Loucy (cell line): Measurements from ENCODE around the gene PAK4.
"Not testable (repeated sequence)": the region's sequence is repeated elsewhere in the genome, so short reads cannot be mapped to it uniquely, and the experiment has no call there.

Source experiments
- H2AFZ ChIP-seq: fragments of 200-600 bp; sonication (generic); 2 replicates; pipeline ENCODE4 v1.6.0; 2016; ENCODE audit warnings: antibody characterized with exemption, mild to moderate bottlenecking, low read length, moderate library complexity
- H3F3A ChIP-seq: fragments of 200-600 bp; 2 replicates; pipeline ENCODE4 v1.6.0; 2016; ENCODE audit warnings: antibody characterized with exemption, low read depth, mild to moderate bottlenecking
- H3K27me3 ChIP-seq: fragments of 200-600 bp; sonication (generic); 2 replicates; pipeline ENCODE4 v1.6.1; 2014; ENCODE audit warnings: low read length, mild to moderate bottlenecking; ENCODE audit not compliant: insufficient read depth, poor library complexity, severe bottlenecking
- H3K36me3 ChIP-seq: fragments of 200-600 bp; sonication (generic); 2 replicates; pipeline ENCODE4 v1.6.1; 2016; ENCODE audit warnings: low read length; ENCODE audit not compliant: insufficient read depth
- H3K4me1 ChIP-seq: fragments of 200-600 bp; sonication (generic); 2 replicates; pipeline ENCODE4 v1.5.1; 2014; ENCODE audit warnings: low read length, mild to moderate bottlenecking; ENCODE audit not compliant: insufficient read depth, poor library complexity, severe bottlenecking
- H3K4me2 ChIP-seq: fragments of 200-600 bp; sonication (generic); 2 replicates; pipeline ENCODE4 v1.6.0; 2014; ENCODE audit warnings: antibody characterized with exemption, low read length, low read depth, mild to moderate bottlenecking; ENCODE audit not compliant: poor library complexity, severe bottlenecking
- H3K4me3 ChIP-seq: fragments of 200-600 bp; sonication (generic); 2 replicates; pipeline ENCODE4 v1.5.1; 2014; ENCODE audit warnings: low read length, mild to moderate bottlenecking, mixed read lengths; ENCODE audit not compliant: poor library complexity, severe bottlenecking
- H3K79me2 ChIP-seq: fragments of 200-600 bp; sonication (generic); 2 replicates; pipeline ENCODE4 v1.6.1; 2014; ENCODE audit warnings: low read length; ENCODE audit not compliant: insufficient read depth
- H3K9ac ChIP-seq: fragments of 200-600 bp; sonication (generic); 2 replicates; pipeline ENCODE4 v1.6.0; 2014; ENCODE audit warnings: mild to moderate bottlenecking, low read depth, low read length, moderate library complexity; ENCODE audit not compliant: poor library complexity, severe bottlenecking
- H3K9me2 ChIP-seq: fragments of 200-600 bp; sonication (generic); replicated peaks from 2 replicates; pipeline ENCODE4 v1.6.1; 2016; ENCODE audit warnings: low read depth, low read length, mixed read lengths
- H3K9me3 ChIP-seq: fragments of 200-600 bp; sonication (generic); 2 replicates; pipeline ENCODE4 v1.6.1; 2014; ENCODE audit warnings: mild to moderate bottlenecking, antibody characterized with exemption, low read length, low read depth; ENCODE audit not compliant: insufficient read depth
- H4K20me1 ChIP-seq: fragments of 200-600 bp; sonication (generic); 2 replicates; pipeline ENCODE4 v1.6.0; 2014; ENCODE audit warnings: antibody characterized with exemption, low read length, mild to moderate bottlenecking; ENCODE audit not compliant: insufficient read depth, poor library complexity, severe bottlenecking
- CTCF ChIP-seq: fragments of 200-600 bp; sonication (generic); conservative IDR thresholded peaks from 2 replicates; pipeline ENCODE4 v1.5.1; 2014; ENCODE audit warnings: mild to moderate bottlenecking, antibody characterized with exemption, low read length
- EZH2phosphoT487 ChIP-seq: fragments of 200-600 bp; IDR thresholded peaks from 2 replicates; pipeline ENCODE4 v1.6.1; 2018; ENCODE audit warnings: antibody characterized with exemption, mild to moderate bottlenecking, moderate library complexity, borderline replicate concordance

Gene PAK4

GRCh38 chr19:39211731-39212374, 86.3 kb downstream of the PAK4 start:
- H3K4me2 ChIP-seq = no peak overlapping the region
- H3K4me1 ChIP-seq = no peaks in the 10 kb centered on the region
- H3K9me2 ChIP-seq = no peaks in the 10 kb centered on the region
- TF ChIP-seq CTCF = no peak
- no peak for TF ChIP-seq EZH2phosphoT487
- H3K36me3 ChIP-seq = no peaks in the 10 kb centered on the region
- no peak overlapping the region for H2AFZ ChIP-seq
- no peaks in the 10 kb centered on the region for H3F3A ChIP-seq
- no peaks in the 10 kb centered on the region for H3K79me2 ChIP-seq
- no peaks in the 10 kb centered on the region for H3K9me3 ChIP-seq
- no peak overlapping the region for H3K4me3 ChIP-seq
- no peak overlapping the region for H3K9ac ChIP-seq
- no peaks in the 10 kb centered on the region for H3K27me3 ChIP-seq
- H4K20me1 ChIP-seq = no peaks in the 10 kb centered on the region

GRCh38 chr19:39212375-39212742, 86.8 kb downstream of the PAK4 start:
- no peaks in the 10 kb centered on the region for H3K9me3 ChIP-seq
- no peak overlapping the region for H3K4me3 ChIP-seq
- H3K9me2 ChIP-seq = no peaks in the 10 kb centered on the region
- H3K9ac ChIP-seq = no peak overlapping the region
- no peaks in the 10 kb centered on the region for H3K27me3 ChIP-seq
- no peaks in the 10 kb centered on the region for H3F3A ChIP-seq
- H3K36me3 ChIP-seq = no peaks in the 10 kb centered on the region
- H3K79me2 ChIP-seq = no peaks in the 10 kb centered on the region
- TF ChIP-seq CTCF (peak; percentile 85), EZH2phosphoT487 (no peak)
- H3K4me1 ChIP-seq = no peaks in the 10 kb centered on the region
- no peak overlapping the region for H2AFZ ChIP-seq
- no peaks in the 10 kb centered on the region for H4K20me1 ChIP-seq
- H3K4me2 ChIP-seq = no peak overlapping the region

- H3K27me3 ChIP-seq, H3K4me3 ChIP-seq, H3K79me2 ChIP-seq, H3K9me2 ChIP-seq, H4K20me1 ChIP-seq, H3K4me1 ChIP-seq, H3K36me3 ChIP-seq, H3F3A ChIP-seq, H3K4me2 ChIP-seq, H2AFZ ChIP-seq, H3K9me3 ChIP-seq, H3K9ac ChIP-seq: not testable (repeated sequence)
Measured at GRCh38 chr19:39215323-39215722, 89.7 kb downstream of the PAK4 start.

DNA sequence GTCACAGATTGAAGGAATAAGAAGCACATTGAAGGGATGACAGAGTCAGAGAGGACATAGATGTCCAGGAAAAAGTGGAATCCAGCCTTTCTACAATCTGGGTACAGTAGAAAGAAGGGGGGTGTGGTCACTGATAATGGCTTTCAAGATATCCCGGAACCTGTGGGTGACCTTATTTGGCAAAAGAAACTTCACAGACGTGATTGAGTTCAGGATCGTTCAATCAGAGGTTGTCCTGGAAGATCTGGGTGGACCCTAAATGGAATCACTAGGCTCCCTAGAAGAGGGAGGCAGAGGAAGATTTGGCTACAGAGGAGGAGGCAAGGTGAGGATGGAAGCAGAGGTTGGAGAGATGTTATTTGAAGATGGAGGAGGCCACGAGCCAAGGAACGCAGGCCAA, 91.5 kb downstream of the PAK4 start:
- Histone ChIP-seq H3K9me2 (no peaks in the 10 kb centered on the region), H3K4me1 (no peaks in the 10 kb centered on the region), H3K4me3 (no peak overlapping the region), H3K36me3 (no peaks in the 10 kb centered on the region), H3K79me2 (no peaks in the 10 kb centered on the region), H4K20me1 (no peaks in the 10 kb centered on the region), H3K4me2 (no peak overlapping the region), H3K9ac (no peak overlapping the region), H3K27me3 (no peaks in the 10 kb centered on the region), H2AFZ (no peak overlapping the region), H3F3A (no peaks in the 10 kb centered on the region), H3K9me3 (no peaks in the 10 kb centered on the region)
- TF ChIP-seq EZH2phosphoT487 = no peak
- TF ChIP-seq CTCF = no peak
